GM19372 (cell line): ENCODE measurements around the gene MGARP.
"Not testable (repeated sequence)": the region's sequence is repeated elsewhere in the genome, so short reads cannot be mapped to it uniquely, and the experiment has no call there.

Experiments
- ATAC-seq: cut with Tn5 transposase; IDR thresholded peaks from one replicate; pipeline ENCODE4 v1.9.1; 2021; ENCODE audit warnings: mild to moderate bottlenecking, low read depth, moderate library complexity; ENCODE audit not compliant: unreplicated experiment

Gene MGARP

DNA sequence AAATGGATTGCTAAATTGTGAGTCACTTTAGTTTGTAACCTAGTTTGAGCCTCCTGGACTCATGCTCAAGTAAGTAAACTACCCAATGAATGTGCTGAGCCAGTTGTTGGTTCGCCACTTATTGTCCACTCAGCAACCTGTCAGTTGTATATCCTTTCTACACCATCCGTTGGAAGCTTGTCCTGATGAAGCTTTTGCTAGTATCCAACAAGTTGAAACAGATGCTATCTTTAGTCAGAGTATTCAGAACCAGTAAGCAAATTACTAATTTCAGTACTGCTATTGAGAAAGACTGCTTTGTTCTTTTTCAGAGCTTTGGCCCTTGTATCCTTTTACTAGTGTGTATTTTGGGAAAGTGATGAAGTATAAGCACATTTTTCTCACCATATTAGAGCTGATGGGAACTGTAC is 17.0 kb upstream of the MGARP start:
- no peak for ATAC-seq

DNA sequence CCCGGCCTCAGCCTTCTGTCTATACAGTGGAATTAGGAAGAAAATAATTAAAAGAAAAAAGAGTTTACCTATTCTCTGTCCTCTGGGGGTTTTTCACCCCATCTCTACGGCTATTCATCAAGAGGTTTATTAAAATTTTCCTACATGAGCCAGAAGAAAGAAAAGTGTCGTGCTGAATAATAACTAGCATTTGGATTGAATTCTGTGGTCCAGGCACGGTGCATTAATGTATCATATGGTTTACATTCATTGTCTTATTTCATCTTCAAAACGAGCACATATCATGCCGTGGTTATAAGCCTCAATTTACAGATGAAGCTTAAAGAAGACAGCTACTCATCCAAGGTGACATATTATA is 15.9 kb upstream of the MGARP start:
- no peak for ATAC-seq

DNA sequence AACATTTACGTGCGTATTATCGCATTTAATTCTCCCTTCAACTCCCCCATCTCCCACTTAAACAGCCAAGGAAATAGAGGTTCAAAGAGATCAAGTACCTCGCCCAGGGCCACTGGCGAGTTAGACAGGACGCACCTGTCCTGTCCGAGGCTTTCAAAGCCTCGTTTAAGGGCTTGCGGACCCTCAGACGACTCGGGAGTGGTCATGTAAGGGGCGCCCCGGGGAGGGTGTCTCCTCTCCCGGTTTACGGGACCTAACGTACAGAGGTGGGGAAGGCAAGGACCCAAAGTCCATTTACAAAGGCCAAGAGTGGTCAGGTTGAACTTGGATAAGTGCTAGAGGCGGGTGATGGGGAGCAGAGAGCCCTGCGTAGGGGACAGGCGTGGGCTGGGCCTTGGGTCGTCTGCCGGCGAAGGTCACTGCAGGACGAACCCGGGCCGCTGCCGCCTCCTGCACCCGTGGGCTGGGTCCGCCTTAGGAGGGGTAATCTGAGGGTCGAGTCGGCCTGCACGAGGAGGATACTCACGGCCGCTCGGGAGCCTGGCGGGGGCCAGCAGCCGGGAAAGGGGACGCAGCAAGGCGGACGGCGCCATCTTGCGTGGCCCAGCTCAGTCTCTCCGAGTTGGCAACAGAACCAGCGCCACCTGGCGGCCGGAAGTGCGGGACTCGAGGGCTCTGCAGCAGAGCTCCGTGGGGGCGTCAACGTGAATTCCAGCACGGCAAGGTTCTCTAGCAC is 15.3 kb upstream of the MGARP start:
- peak; percentile 88 for ATAC-seq

DNA sequence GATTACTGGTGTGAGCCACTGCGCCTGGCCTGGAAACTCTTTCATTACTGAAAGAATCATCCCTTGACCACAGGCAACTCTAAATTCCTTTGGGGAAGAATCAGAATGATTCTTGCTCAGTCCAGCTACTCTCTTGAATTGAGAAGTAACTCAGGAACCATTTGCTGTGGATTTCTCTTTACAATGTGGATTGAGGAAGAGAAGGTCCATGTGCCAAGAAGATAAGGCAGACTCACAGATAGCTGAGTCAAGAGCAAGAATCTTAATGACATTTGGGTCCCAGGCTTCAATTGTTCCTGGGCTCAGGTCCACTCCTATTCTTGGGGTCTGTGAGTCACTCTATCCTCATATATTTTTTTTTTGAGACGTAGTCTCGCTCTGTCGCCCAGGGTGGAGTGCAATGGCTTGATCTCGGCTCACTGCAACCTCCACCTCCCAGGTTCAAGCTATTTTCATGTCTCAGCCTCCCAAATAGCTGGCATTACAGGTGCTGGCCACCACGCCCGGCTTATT is 6.2 kb upstream of the MGARP start:
- ATAC-seq = no peak

DNA sequence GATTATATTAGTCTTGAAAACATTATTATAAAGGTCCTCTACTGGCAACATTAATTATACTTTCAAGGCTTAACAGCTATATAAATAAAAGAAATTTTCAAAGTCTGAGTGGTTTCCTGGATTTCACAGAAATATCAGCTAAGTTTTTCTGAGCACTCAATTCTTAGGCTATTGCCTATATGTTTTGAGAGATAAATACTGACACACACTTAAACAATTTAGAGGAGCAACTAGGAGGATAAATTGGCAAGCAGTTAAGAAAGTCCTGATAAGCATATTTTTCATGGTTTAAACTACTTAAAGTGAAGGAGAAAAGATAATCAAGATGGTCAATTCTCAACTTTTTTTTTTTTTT is 2.7 kb upstream of the MGARP start:
- no peak for ATAC-seq

DNA sequence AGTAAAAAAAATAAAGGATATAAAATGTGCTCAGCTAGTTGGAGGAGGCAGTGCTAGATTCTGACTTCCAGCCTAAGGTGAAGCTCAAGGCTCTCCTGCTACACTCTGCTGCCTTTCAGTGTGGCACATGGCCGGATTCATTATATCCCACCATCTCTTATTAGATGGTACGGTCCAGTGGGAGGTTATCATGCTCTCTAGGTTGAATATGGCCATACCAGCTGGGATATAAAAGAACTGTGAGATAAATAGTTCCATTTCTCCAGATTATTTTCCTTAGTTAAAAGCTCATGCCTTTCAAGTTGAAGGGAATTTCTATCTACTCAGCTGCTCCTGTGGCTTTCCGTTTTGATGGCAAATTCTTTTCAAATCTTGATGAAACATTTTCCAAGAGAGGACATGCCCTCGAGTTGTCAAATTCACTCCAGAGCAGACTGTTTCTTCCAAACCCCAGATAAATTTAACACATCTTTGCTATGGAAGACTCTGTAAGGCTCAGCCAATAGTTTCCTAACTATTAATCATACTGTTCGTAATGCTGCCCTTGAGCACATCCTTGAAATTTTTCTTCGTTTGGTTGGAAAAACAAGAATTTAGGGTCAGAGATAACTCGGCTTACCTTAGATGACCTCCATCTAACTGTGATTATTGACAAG is 2.2 kb upstream of the MGARP start:
- ATAC-seq = no peak

DNA sequence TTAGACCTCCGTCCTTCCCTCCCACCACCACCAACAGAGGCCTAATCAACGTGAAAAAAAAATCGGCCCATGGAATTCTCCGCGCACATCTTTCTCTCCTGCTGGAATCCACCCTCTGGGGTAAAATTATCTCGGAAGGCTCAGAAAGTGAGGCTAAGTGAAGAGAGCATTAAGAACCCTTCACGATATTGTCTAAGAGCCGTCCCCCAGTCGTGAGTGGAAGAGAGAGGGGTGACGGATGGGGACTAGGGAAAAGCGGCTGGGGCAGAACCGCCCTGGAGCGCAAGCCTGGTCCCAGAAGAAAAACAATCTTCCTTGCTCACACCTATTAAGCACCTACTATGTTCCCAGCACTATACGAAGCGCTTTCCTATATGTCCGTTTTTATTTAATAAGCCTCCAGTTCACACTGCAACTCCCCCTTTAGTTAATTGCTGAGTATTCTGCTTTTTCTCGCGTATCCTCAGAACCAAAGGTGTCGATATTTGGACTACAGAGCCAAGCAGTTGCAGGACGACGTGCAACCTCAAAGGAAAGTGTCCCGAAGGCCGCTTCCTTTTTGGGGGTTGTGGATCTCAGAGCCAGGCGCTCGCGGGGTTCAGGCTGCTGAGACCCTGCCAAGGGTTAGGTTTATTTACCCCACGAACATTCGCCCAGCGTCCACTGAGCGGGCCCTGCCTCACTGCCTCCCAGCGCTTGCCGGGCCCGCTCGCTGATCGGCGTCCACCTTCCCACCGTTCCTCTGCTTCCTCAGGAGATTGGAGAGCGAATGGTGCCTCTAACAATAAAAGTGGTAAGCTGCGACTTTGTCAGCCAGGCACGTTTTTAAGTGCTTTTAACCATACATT is 889 bp downstream of the MGARP start:
- ATAC-seq = no peak

DNA sequence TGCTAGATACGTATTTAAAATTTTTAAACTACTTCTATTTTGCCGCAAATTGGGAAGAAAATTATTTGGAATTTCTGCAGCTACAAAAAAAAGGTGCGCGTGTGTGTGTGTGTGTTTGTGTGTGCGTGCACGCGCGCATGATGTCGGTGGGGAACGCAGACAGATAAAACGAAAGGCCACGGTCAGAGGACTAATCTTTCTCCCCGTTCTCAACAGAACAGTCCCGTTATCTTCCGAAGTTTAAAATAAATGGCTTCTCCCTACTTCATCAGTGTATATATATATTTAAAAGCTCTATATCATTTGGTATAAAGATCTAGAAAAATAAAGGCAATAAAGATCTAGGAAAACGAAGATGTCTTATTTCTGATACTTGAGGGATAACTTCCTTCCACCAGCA is 1.5 kb downstream of the MGARP start:
- ATAC-seq = no peak

DNA sequence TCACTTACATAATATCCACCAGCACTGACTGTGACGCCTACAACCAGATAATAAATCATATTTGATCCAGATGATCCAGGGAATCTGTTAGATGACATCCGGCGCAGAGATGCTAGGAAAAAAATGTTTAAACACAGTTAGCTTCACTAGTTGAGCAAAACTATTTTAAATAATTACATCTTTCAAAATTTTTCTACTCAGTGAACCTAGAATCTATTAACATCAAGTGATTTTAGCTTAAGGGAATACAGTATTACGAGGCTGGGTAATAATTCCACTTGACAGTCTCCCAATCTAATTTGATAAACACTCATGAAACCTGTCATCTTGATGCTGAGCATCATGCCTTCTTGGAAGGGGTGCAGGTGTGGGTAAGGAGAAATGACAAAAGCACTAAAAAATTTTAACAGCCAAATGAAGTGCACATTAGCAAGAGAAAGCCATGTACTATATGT is 4.7 kb downstream of the MGARP start:
- ATAC-seq = no peak

DNA sequence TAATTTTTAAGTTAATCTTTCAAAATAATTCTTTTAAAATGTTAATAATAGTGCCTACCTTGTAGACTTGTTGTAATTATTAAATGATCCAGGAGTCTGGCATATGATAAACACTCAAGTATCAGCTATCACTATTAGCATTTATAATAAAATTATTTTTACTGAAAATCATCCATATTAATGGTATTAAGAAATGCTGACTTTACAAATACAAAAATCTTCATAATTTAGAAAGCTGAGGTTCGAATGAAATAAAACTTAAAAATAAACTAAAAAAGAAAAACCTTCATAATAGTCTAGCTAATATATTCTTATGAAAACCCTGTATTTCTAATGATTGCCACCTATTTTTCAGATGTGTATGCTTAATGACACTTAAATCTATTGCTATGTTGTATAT is 5.2 kb downstream of the MGARP start:
- no peak for ATAC-seq

DNA sequence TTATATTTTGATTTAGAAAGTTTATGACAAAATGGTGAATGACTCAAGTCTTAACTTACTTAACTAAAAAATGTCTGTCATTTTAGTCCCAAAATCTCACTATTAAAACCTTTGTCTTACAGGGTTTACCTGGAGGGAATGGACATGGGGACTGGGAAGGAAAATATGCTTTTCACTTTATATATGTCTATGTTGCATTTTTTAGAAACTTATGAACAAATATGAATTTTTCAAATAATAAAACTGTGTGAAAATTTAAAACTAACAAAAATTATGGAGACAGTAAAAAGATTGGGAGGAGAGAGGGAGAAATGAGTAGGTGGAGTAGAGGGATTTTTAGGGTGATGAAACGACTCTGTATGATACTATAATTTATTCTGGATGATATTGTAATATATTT is 6.2 kb downstream of the MGARP start:
- ATAC-seq = no peak

DNA sequence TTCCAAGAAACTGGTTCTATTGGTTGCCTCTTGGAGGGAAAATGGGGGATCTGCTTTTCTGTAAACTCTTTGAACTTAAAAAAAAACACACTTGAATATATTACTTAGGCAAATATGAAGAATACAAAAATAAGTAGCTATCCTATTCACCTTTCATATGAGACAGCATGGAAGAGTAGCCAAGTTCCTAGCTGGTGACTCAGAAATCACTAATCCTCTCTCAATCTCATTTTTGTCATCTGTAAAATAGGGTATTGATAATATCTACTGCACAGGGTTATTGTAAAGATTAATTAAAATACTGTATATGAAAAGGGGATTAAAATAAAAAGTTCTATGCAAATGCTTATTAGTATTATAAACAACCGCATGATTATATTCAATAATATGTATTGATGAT is 12.7 kb downstream of the MGARP start:
- no peak for ATAC-seq

DNA sequence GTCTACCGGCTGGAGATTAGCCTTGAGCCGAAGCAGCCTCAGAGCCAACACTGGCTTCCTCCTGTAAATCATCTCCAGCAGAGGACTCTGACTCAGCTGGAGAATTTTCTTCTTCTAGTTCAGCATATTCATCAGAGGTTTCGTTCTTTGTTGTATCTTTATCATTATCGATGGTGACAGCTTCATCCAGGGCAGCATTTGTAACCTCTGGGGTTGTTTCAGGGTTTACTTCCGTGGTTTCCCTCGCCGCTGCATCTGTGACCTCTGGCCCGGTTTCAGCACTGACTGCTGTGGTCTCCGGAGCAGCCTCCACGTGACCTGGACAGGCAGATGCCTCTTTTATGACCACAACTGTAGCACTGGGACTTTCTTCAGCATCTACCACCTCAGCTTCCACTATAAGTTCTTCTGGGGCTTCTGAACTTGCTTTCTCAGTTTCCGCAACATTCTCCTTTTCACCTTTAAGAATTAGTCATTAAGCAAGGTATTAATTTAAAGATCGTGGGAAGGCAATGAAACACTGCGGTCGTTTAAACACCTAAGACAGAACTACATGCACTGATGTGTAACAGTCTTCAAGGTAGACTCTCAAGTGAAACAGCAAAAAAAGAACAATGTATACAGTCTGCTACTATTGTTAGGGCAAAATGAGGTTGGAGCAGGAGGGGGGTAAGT is 13.3 kb downstream of the MGARP start:
- peak; percentile 98 for ATAC-seq

DNA sequence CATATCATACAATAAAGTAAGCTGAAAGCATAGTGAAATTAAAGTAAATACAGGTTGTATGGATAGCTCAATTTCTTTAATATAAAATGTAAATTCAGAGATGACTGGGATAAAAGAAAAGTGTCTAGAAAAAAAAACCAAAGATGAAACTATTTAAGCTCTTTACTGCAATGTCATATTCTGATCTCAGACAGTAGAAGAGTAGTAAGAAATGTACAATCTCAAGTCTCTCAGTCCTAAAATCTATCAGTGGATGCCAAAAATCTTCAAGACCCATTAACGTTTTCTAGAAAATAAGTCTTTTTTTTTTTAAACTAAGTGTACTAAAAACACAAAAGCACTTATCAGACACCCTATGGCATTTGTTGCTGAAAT is 13.8 kb downstream of the MGARP start:
- ATAC-seq = no peak

DNA sequence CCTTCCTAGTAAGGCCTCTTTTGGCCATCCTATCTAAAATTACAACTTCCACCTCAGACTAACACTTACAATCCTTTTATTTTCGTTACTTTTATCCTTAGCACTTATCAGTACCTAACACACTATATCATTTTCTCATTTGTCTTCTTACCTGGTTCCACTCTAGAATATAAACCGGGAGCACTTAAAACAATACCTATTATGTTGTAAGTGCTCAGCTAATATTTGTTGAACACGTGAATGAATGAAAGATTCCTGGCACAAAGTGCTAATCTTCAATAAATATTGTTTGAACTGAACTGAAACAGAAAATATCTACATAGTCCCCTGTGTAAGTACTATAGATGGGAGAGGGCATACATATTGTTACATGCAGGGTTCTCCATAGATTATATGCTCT is 14.4 kb downstream of the MGARP start:
- no peak for ATAC-seq

DNA sequence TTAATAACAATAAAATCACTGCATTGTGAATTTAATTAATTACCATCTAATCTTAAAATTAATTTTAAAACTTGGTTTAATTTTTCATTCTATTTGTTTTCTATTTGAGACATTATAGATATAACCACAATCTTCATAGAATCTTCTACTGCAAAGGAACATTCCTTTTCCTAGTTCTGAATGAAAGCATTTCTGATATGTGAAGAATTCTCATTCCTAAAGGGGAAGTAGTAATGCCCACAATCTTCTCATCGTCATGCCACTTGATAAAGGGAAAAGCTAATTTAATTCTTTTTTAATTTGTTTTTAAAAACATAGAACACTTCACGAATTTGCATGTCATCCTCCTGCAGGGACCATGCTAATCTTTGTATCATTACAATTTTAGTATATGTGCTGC is 23.7 kb downstream of the MGARP start:
- no peak for ATAC-seq

DNA sequence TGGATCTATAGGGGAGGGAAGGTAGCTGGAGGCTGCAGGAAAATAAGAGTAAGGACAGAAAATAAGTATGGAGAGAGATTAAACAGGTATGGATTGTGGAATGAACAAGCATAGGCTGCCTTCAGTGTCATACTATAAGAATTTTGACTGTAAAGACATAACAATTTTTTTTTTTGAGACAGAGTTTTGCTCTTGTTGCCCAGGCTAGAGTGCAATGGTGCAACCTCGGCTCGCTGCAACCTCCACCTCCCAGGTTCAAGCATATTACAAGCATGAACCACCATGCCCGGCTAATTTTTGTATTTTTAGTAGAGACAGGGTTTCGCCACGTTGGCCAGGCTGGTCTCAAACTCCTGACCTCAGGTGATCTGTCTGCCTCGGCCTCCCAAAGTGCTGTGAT is 24.4 kb downstream of the MGARP start:
- ATAC-seq = not testable (repeated sequence)

DNA sequence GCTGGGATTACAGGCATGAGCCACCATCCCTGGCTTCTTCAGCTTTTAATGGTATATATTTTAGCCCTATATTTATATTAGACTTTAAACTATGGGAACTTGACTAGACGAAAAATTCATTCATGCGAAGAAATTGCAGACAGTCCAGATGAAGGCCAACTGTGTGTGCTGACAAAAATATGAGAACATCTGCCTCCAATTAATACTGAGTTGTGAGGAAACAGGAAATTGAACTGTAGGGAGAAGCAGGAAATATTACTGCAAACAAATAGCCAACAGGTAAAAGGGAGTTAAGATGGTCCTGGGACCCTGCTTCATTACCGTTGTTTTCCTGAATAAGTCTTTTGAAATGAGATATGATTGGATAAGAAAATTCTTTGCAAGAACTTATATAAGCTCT is 26.3 kb downstream of the MGARP start:
- ATAC-seq = no peak

DNA sequence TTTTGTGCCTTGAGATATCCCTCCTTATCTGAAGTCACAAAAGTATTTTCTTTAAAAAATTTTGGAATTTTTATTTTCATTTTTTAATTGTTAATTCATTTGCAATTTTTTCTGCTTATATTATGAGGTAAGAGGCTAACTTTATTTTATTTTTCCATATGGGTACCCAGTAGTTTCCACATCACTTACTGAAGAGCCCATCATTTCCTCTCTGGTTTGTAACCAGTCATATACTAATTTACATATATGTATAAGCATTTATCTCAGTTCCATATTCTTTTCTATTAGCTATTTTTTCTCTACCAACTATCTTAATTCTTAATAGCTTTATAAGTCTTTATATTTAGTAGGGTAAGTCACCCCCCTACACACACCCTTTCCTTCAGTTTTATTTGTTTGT is 27.0 kb downstream of the MGARP start:
- no peak for ATAC-seq

DNA sequence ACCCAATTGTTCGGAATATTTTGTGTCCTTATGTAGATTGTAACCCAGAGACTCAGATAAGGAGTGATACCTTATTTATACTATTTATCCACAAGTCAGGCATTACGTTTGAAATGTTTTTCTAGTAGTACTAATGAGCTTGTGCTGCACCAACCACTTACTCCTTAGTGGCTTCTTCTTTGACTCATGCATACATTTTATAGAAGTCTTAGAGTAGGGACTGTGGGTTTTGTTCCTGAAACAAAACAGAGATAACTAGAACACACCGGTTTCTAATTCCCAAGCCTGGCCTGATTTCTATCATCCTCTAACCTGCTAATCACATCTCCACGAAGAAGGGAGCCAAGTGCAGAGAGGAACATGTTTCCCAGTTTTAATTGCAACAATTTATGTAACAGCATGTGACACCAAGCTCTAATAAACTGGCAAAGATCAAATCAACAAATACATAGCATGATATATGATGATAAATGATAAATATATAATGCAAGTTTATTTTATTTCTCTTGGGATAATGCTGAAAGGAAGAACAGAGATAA is 32.3 kb downstream of the MGARP start:
- no peak for ATAC-seq

DNA sequence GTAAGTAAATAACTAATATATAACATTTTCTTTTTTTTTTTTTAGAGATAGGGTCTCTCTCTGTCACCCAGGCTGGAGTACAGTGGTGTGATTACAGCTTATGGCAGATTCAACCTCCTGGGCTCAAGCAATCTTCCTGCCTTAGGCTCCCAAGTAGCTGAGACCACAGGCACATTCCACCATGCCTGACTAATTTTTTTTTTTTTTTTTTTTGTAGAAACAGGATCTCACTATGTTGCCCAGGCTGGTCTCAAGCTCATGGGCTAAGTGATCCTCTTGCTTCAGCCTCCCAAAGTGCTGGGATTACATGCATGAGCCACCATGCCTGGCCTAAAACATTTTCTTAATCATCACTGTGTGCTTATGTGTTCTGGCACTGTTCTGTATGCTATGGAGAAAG is 32.8 kb downstream of the MGARP start:
- no peak for ATAC-seq
